ENCODE measurements around the gene GIPC2.

GRCh38 chr1:78035121-78035520, 10.6 kb upstream of the GIPC2 start:
- no peak for TF ChIP-seq CTCF (IDR thresholded peaks at IDR 0.05)
- TF ChIP-seq POLR2AphosphoS5 (IDR thresholded peaks at IDR 0.05; ENCODE audit: low read depth, low read length): no peak
- no peak for TF ChIP-seq REST (IDR thresholded peaks at IDR 0.05; ENCODE audit: insufficient read depth in 1 of 2, low read depth in 2 of 2, low read length in 1 of 2)
- no peak for TF ChIP-seq SIN3A (IDR thresholded peaks at IDR 0.05; ENCODE audit: borderline replicate concordance, insufficient read depth, low read depth, low read length)
- TF ChIP-seq TCF7L2 (IDR thresholded peaks at IDR 0.05; ENCODE audit: low read depth, low read length): no peak

Data from Panc1 (cell line).